HG03439 (cell line): ENCODE measurements around the gene PJVK.
A peak's percentile ranks its signal among the peaks of the same experiment; 100 is the strongest.
"Not testable (repeated sequence)": the region's sequence is repeated elsewhere in the genome, so short reads cannot be mapped to it uniquely, and the experiment has no call there.

Experiments used
- ATAC-seq: cut with Tn5 transposase; IDR thresholded peaks from one replicate; pipeline ENCODE4 v1.9.1; 2021; ENCODE audit warnings: mild to moderate bottlenecking, moderate library complexity; ENCODE audit not compliant: unreplicated experiment

The PJVK gene

GRCh38 chr2:178429336-178429735 lies 21.8 kb upstream of the PJVK start:
- no peak for ATAC-seq

- no peak for ATAC-seq
Measured at GRCh38 chr2:178436662-178437061, 14.5 kb upstream of the PJVK start.

- no peak for ATAC-seq
Measured at GRCh38 chr2:178441426-178441825, 9.8 kb upstream of the PJVK start.

- no peak for ATAC-seq
Measured at GRCh38 chr2:178448968-178449661, 2.1 kb upstream of the PJVK start.

- peak; percentile 17 for ATAC-seq
Measured at GRCh38 chr2:178449700-178450523, 1.3 kb upstream of the PJVK start.

GRCh38 chr2:178450524-178450773 lies 729 bp upstream of the PJVK start:
- peak; percentile 52 for ATAC-seq

- ATAC-seq: no peak
Measured at GRCh38 chr2:178452334-178452733, 1.2 kb downstream of the PJVK start.

GRCh38 chr2:178452870-178453269 lies 1.7 kb downstream of the PJVK start:
- no peak for ATAC-seq

GRCh38 chr2:178455947-178456346 lies 4.8 kb downstream of the PJVK start:
- no peak for ATAC-seq

GRCh38 chr2:178457390-178457886 lies 6.3 kb downstream of the PJVK start:
- ATAC-seq: no peak

- ATAC-seq: no peak
Measured at GRCh38 chr2:178469219-178469849, 18.2 kb downstream of the PJVK start.

- not testable (repeated sequence) for ATAC-seq
Measured at GRCh38 chr2:178471313-178471712, 20.1 kb downstream of the PJVK start.

- ATAC-seq: no peak
Measured at GRCh38 chr2:178473373-178473772, 22.2 kb downstream of the PJVK start.

GRCh38 chr2:178473931-178474330 lies 22.8 kb downstream of the PJVK start:
- no peak for ATAC-seq

GRCh38 chr2:178474560-178474959 lies 23.4 kb downstream of the PJVK start:
- no peak for ATAC-seq

GRCh38 chr2:178476477-178476876 lies 25.3 kb downstream of the PJVK start:
- ATAC-seq: no peak

GRCh38 chr2:178477443-178478129 lies 26.4 kb downstream of the PJVK start:
- ATAC-seq: no peak

GRCh38 chr2:178478130-178478438 lies 26.9 kb downstream of the PJVK start:
- no peak for ATAC-seq

- ATAC-seq: peak; percentile 43
Measured at GRCh38 chr2:178478439-178479274, 27.5 kb downstream of the PJVK start, which contains the start of gene FKBP7. TSS of gene FKBP7 (minus strand) at chr2:178478600. CDS start at chr2:178478499, 101 bp downstream.

GRCh38 chr2:178479275-178479616 lies 28.1 kb downstream of the PJVK start:
- ATAC-seq: no peak
